ENCODE results near the gene RBM42. TPM values are rescaled to one million over a fixed set of nuclear protein-coding genes. Genes with fewer than 3 reads are reported as not detected.

RBM42 gene
- total RNA-seq, 1 donor from 2014 or later = 91.3 TPM

DNA sequence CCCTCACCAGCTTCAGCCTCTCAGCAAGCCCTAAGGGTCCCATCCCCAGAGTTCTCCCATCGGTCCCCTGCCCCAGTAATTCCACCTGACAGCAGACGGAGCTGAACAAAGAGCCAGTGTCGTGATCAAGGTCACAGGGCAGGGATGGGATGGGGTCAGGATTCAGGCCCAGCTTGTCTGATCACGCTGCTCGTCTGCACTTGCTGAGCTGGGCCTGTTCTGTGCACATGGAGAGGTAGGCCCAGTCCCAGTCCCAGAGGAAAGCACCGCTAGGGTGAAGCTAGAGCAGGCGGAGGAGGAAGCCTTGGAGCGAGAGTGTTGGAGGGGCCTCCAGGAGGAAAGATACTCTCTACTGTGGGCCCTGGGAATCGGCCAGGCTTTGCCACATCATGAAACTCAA, 7.1 kb upstream of the RBM42 start:
- no peak overlapping the region for H3K27ac Mint-ChIP-seq (ENCODE audit: unreplicated experiment)
- H3K27me3 Mint-ChIP-seq (ENCODE audit: low read depth) = no peaks in the 10 kb centered on the region
- TF ChIP-seq, protein P1, sequence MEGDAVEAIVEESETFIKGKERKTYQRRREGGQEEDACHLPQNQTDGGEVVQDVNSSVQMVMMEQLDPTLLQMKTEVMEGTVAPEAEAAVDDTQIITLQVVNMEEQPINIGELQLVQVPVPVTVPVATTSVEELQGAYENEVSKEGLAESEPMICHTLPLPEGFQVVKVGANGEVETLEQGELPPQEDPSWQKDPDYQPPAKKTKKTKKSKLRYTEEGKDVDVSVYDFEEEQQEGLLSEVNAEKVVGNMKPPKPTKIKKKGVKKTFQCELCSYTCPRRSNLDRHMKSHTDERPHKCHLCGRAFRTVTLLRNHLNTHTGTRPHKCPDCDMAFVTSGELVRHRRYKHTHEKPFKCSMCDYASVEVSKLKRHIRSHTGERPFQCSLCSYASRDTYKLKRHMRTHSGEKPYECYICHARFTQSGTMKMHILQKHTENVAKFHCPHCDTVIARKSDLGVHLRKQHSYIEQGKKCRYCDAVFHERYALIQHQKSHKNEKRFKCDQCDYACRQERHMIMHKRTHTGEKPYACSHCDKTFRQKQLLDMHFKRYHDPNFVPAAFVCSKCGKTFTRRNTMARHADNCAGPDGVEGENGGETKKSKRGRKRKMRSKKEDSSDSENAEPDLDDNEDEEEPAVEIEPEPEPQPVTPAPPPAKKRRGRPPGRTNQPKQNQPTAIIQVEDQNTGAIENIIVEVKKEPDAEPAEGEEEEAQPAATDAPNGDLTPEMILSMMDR (IDR thresholded peaks at IDR 0.05) = no peak
- DNase-seq (ENCODE audit: low spot score) = no peak
- H3K4me3 Mint-ChIP-seq (ENCODE audit: unreplicated experiment) = no peak overlapping the region
- no peaks in the 10 kb centered on the region for H3K36me3 Mint-ChIP-seq (ENCODE audit: low read depth)
- H3K9me3 Mint-ChIP-seq (ENCODE audit: low read depth) = no peaks in the 10 kb centered on the region
- no peaks in the 10 kb centered on the region for H3K4me1 Mint-ChIP-seq (ENCODE audit: low read depth)

DNA sequence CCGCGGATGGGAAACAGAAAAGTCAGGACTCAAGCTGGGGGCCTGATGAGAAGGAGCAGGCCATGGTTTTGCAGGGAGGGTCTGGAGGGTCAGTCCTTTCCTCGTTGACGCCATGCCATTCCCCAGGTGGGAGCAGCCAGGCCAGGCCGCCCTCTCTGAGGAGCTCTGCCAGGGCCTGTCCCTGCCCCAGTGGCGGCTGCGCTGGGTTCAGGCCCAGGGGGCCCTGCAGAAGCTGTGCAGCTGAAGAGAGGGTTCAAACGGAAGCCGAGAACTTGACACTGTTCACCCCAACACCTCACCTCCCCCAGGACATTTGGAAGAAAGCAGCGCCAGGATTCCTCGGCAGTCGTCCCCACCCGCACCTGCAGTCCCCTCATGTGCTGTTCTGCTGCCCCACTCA, 6.1 kb upstream of the RBM42 start:
- H3K27ac Mint-ChIP-seq (ENCODE audit: unreplicated experiment) = no peak overlapping the region
- no peaks in the 10 kb centered on the region for H3K9me3 Mint-ChIP-seq (ENCODE audit: low read depth)
- no peak for DNase-seq (ENCODE audit: low spot score)
- no peak overlapping the region for H3K4me3 Mint-ChIP-seq (ENCODE audit: unreplicated experiment)
- no peaks in the 10 kb centered on the region for H3K36me3 Mint-ChIP-seq (ENCODE audit: low read depth)
- TF ChIP-seq, protein P1 (IDR thresholded peaks at IDR 0.05) = no peak
- no peaks in the 10 kb centered on the region for H3K4me1 Mint-ChIP-seq (ENCODE audit: low read depth)
- no peaks in the 10 kb centered on the region for H3K27me3 Mint-ChIP-seq (ENCODE audit: low read depth)

DNA sequence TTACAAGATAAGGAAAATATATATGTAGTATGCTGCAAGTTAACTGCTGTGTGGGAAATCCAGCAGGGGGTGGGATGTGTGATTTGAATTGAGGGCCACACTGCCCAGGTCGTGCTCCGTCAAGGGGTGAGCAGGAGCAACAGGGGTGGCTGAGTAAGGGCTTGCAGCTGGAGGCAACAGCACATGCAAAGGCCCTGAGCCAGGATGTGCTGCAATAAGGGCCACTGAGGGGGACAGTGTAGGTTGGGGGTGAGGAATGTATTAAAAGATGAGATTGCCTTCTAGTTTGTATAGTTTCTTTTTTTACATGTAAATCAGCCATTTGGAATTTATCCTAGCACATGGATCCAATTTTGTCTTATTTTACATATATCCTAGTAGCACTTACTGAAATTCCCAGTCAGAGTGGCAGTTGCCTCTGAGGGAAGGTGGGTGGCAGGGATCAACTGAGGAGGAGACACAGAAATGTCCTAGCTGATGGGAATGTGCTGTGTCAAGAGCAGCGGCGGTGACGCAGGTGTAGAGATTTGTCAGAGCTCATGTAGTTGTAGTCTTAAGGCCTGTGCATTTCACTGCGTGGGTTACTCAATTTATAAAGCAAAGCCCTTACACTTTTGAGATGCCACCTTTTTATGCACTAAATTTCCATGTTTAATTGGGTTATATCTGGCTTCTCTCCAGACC, 5.4 kb upstream of the RBM42 start:
- no peak for DNase-seq (ENCODE audit: low spot score)
- Mint-ChIP-seq H3K36me3 (ENCODE audit: low read depth) (no peaks in the 10 kb centered on the region), H3K4me1 (ENCODE audit: low read depth) (peaks cover 6% of the 10 kb centered on the region), H3K27me3 (ENCODE audit: low read depth) (no peaks in the 10 kb centered on the region), H3K4me3 (ENCODE audit: unreplicated experiment) (no peak overlapping the region), H3K9me3 (ENCODE audit: low read depth) (no peaks in the 10 kb centered on the region), H3K27ac (ENCODE audit: unreplicated experiment) (no peak overlapping the region)
- TF ChIP-seq, protein P1 (IDR thresholded peaks at IDR 0.05) = no peak

DNA sequence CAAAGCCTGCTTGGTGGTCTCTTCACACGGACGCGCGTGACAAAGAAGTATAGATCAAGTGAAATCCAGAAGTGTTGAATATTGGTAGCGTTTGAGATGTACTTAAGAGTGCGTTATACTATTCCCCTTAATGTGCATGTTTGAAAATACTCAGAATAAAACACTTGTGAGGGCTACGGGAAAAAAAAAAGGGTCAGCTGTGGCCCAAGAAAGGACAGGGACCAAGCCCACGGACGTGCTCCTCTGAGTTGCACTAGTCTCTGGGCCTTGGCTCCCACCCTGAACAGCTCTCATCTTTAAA, 622 bp upstream of the RBM42 start:
- Mint-ChIP-seq H3K36me3 (ENCODE audit: low read depth) (peaks cover 18% of the 10 kb centered on the region), H3K9me3 (ENCODE audit: low read depth) (no peaks in the 10 kb centered on the region), H3K27ac (ENCODE audit: unreplicated experiment) (peak overlapping the region; percentile 98), H3K4me3 (ENCODE audit: unreplicated experiment) (peak overlapping the region; percentile 77), H3K4me1 (ENCODE audit: low read depth) (peaks cover 20% of the 10 kb centered on the region), H3K27me3 (ENCODE audit: low read depth) (no peaks in the 10 kb centered on the region)
- no peak for DNase-seq (ENCODE audit: low spot score)
- TF ChIP-seq, protein P1 (IDR thresholded peaks at IDR 0.05) = no peak

DNA sequence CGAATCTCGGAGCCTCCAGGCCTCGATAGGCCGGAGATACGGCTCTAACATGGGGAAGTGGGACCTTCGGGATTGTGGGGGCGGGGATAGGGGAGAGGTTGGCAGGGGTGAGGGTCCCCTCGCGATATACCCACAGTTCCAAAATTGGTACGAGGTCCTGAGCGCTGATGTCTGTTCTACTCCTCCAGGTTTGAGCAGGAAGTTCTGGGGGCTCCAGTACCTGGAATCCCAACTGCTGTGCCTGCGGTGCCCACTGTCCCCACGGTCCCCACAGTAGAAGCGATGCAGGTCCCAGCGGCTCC, 447 bp downstream of the RBM42 start:
- no peak for DNase-seq (ENCODE audit: low spot score)
- Mint-ChIP-seq H3K9me3 (ENCODE audit: low read depth) (no peaks in the 10 kb centered on the region), H3K4me3 (ENCODE audit: unreplicated experiment) (peak overlapping the region; percentile 77), H3K27ac (ENCODE audit: unreplicated experiment) (peak overlapping the region; percentile 98), H3K36me3 (ENCODE audit: low read depth) (peaks cover 24% of the 10 kb centered on the region), H3K27me3 (ENCODE audit: low read depth) (no peaks in the 10 kb centered on the region), H3K4me1 (ENCODE audit: low read depth) (peaks cover 20% of the 10 kb centered on the region)
- TF ChIP-seq, protein P1 (IDR thresholded peaks at IDR 0.05) = no peak
